ENCODE measurements around the gene MRPL1.
"Not testable (repeated sequence)": the region's sequence is repeated elsewhere in the genome, so short reads cannot be mapped to it uniquely, and the experiment has no call there.

MRPL1 gene

DNA sequence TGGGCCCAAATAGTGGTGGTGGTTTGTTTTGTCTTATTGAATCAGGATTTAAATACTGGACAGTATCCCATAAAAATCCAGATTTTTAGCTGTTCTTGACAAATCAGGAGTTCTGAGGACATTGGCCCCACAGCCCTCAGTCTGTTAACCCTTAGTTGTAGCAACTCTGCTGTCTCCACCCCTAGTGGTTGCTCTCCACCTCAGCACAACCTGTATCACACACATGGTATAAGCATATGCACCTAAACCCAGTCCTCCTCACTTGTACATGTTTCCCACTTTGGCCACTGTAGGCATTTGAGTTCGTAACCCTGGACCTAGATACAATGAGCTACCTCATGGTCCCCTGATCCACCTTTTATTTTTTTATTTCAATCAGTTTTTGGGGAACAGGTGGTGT lies 75.9 kb downstream of the MRPL1 start:
- no peak overlapping the region for H3K4me3 ChIP-seq (ENCODE audit: low read depth, low read length)
- in situ Hi-C loops (cut with HindIII; ENCODE audit: low pct_ligation_motif_present, low sequenced_read_pairs): no loop called here
- no peak for DNase-seq
- no peaks in the 10 kb centered on the region for H3K36me3 ChIP-seq (replicated peaks)
- TF ChIP-seq, protein P1, sequence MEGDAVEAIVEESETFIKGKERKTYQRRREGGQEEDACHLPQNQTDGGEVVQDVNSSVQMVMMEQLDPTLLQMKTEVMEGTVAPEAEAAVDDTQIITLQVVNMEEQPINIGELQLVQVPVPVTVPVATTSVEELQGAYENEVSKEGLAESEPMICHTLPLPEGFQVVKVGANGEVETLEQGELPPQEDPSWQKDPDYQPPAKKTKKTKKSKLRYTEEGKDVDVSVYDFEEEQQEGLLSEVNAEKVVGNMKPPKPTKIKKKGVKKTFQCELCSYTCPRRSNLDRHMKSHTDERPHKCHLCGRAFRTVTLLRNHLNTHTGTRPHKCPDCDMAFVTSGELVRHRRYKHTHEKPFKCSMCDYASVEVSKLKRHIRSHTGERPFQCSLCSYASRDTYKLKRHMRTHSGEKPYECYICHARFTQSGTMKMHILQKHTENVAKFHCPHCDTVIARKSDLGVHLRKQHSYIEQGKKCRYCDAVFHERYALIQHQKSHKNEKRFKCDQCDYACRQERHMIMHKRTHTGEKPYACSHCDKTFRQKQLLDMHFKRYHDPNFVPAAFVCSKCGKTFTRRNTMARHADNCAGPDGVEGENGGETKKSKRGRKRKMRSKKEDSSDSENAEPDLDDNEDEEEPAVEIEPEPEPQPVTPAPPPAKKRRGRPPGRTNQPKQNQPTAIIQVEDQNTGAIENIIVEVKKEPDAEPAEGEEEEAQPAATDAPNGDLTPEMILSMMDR (IDR thresholded peaks at IDR 0.05; ENCODE audit: low read depth, low read length, missing control alignments): no peak
- no peak overlapping the region for H3K27ac ChIP-seq
- H3K27me3 ChIP-seq (replicated peaks): no peaks in the 10 kb centered on the region

DNA sequence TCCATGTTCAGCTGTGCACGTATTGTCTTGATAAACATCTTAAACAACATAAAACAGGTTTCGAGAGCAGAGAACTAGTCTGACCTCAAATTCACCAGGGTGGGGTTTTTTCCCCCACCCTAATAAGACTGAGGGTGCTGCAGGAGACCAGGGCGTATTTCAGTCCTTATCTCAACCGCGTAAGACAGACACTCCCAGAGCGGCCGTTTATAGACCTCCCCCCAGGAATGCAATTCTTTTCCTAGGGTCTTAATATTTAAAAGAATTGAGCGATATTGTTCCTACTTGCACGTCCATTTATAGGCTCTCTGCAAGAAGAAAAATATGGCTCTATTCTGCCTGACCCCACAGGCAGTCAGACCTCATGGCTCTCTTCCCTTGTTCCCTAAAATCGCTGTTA lies 83.3 kb downstream of the MRPL1 start:
- DNase-seq; H3K27me3 ChIP-seq (replicated peaks); H3K4me3 ChIP-seq (ENCODE audit: low read depth, low read length); H3K36me3 ChIP-seq (replicated peaks); H3K27ac ChIP-seq; in situ Hi-C loops (cut with HindIII; ENCODE audit: low pct_ligation_motif_present, low sequenced_read_pairs): not testable (repeated sequence)

DNA sequence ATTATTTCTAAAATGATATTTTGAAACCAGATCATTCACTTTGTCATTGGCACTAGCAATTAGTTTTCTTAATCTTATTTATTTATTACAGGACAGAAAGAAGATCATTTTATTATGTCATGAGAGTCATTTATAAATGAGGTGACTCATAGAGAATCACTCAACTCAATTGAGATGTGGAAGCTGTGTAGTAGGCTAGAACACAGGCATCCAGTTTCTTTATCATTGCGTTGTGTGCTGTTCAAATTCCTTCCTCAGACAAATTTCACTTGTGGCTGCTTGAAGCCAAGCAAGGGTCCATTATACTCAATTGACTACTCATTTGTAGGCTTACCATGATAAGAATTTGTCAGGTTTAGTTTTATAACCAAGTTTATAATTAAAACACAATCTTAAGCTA lies 87.6 kb downstream of the MRPL1 start:
- TF ChIP-seq, protein P1 (IDR thresholded peaks at IDR 0.05; ENCODE audit: low read depth, low read length, missing control alignments): no peak
- no peaks in the 10 kb centered on the region for H3K27me3 ChIP-seq (replicated peaks)
- in situ Hi-C loops (cut with HindIII; ENCODE audit: low pct_ligation_motif_present, low sequenced_read_pairs): no loop called here
- no peak overlapping the region for H3K4me3 ChIP-seq (ENCODE audit: low read depth, low read length)
- no peaks in the 10 kb centered on the region for H3K36me3 ChIP-seq (replicated peaks)
- H3K27ac ChIP-seq: no peak overlapping the region
- no peak for DNase-seq

DNA sequence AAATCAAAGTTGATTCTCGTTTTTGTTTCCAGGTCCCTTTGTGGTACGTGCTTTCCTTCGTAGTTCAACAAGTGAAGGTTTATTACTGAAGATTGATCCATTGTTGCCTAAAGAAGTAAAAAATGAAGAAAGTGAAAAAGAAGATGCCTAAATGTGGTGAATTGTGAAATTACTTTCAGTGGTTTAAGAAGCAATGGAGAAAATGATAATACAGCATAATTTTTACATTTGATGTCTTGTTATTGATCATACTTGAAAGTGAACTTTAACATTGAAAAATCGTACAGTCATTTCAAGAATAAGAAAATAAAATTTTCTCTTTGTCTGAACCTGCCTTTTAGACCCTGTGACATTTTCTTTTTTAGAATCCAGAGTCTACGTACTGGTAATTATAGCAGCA lies 89.8 kb downstream of the MRPL1 start:
- Histone ChIP-seq H3K27ac (no peak overlapping the region), H3K27me3 (replicated peaks) (no peaks in the 10 kb centered on the region), H3K4me3 (ENCODE audit: low read depth, low read length) (no peak overlapping the region), H3K36me3 (replicated peaks) (no peaks in the 10 kb centered on the region)
- in situ Hi-C loops (cut with HindIII; ENCODE audit: low pct_ligation_motif_present, low sequenced_read_pairs): no loop called here
- DNase-seq: no peak
- TF ChIP-seq, protein P1 (IDR thresholded peaks at IDR 0.05; ENCODE audit: low read depth, low read length, missing control alignments): no peak

DNA sequence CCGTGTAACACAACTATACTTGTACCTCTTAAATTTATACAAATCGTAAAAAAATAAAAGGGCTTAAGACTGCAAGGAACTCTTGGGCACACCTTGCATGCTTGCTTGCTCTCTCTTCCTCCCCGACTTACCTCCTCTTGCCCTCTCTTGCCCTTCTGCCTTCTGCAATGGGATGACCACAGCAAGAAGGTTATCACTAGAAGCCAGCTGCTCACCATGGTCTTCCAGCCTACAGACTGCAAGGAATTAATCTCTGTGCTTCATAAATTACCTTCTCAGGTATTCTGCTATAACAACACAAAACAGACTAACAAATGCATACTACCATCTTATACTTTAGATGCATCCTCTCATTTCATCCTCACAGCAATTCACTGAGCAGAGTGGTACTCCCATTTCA lies 92.1 kb downstream of the MRPL1 start:
- in situ Hi-C loops (cut with HindIII; ENCODE audit: low pct_ligation_motif_present, low sequenced_read_pairs): no loop called here
- H3K27me3 ChIP-seq (replicated peaks): no peaks in the 10 kb centered on the region
- DNase-seq: no peak
- TF ChIP-seq, protein P1 (IDR thresholded peaks at IDR 0.05; ENCODE audit: low read depth, low read length, missing control alignments): no peak
- no peaks in the 10 kb centered on the region for H3K36me3 ChIP-seq (replicated peaks)
- no peak overlapping the region for H3K4me3 ChIP-seq (ENCODE audit: low read depth, low read length)
- H3K27ac ChIP-seq: no peak overlapping the region

DNA sequence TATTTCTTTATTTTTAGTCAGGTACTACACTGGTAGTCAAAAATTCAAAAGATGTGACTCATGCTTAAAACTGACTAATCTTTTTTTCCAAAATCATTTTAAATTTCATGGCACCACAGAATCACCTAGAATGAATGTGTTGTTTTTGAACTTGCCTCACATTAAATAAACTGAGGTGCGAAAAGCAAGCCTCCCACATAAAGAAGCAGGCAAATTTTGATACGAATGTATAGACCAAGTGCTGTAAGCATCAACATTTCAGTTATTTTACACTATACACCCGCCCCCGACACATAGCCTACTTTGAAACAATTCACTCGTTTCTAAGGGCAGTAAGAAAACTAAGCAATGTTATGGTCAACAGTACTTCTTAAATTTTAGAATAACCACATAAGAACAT lies 94.3 kb downstream of the MRPL1 start:
- in situ Hi-C loops (cut with HindIII; ENCODE audit: low pct_ligation_motif_present, low sequenced_read_pairs): no loop called here
- Histone ChIP-seq H3K27me3 (replicated peaks) (no peaks in the 10 kb centered on the region), H3K4me3 (ENCODE audit: low read depth, low read length) (no peak overlapping the region), H3K27ac (no peak overlapping the region), H3K36me3 (replicated peaks) (no peaks in the 10 kb centered on the region)
- TF ChIP-seq, protein P1 (IDR thresholded peaks at IDR 0.05; ENCODE audit: low read depth, low read length, missing control alignments): no peak
- no peak for DNase-seq
